HG03432 (cell line): ENCODE results near the gene SRGAP1.
"Not testable (repeated sequence)": the region's sequence is repeated elsewhere in the genome, so short reads cannot be mapped to it uniquely, and the experiment has no call there.

Experiments used
- ATAC-seq: cut with Tn5 transposase; IDR thresholded peaks from one replicate; pipeline ENCODE4 v1.9.1; 2021; ENCODE audit warnings: mild to moderate bottlenecking, moderate library complexity; ENCODE audit not compliant: unreplicated experiment

The SRGAP1 gene

GRCh38 chr12:64036414-64036813 lies 191.9 kb downstream of the SRGAP1 start:
- ATAC-seq = no peak

- no peak for ATAC-seq
Observed at GRCh38 chr12:64039281-64039871, 194.9 kb downstream of the SRGAP1 start.

- ATAC-seq = no peak
Observed at GRCh38 chr12:64042911-64043310, 198.4 kb downstream of the SRGAP1 start.

- no peak for ATAC-seq
Observed at GRCh38 chr12:64044191-64044590, 199.7 kb downstream of the SRGAP1 start.

GRCh38 chr12:64051057-64051456 lies 206.6 kb downstream of the SRGAP1 start:
- ATAC-seq = no peak

- ATAC-seq = no peak
Observed at GRCh38 chr12:64053117-64053516, 208.6 kb downstream of the SRGAP1 start.

GRCh38 chr12:64054079-64054520 lies 209.6 kb downstream of the SRGAP1 start:
- no peak for ATAC-seq

GRCh38 chr12:64056741-64057140 lies 212.2 kb downstream of the SRGAP1 start:
- ATAC-seq = no peak

- no peak for ATAC-seq
Observed at GRCh38 chr12:64057706-64058105, 213.2 kb downstream of the SRGAP1 start.

- ATAC-seq = no peak
Observed at GRCh38 chr12:64058541-64059265, 214.2 kb downstream of the SRGAP1 start.

GRCh38 chr12:64059685-64060084 lies 215.2 kb downstream of the SRGAP1 start:
- ATAC-seq = no peak

- no peak for ATAC-seq
Observed at GRCh38 chr12:64061868-64062375, 217.4 kb downstream of the SRGAP1 start.

- ATAC-seq = no peak
Observed at GRCh38 chr12:64063121-64063520, 218.6 kb downstream of the SRGAP1 start.

GRCh38 chr12:64064240-64064639 lies 219.7 kb downstream of the SRGAP1 start:
- no peak for ATAC-seq

- ATAC-seq = no peak
Observed at GRCh38 chr12:64064706-64065105, 220.2 kb downstream of the SRGAP1 start.

GRCh38 chr12:64065881-64066451 lies 221.5 kb downstream of the SRGAP1 start:
- no peak for ATAC-seq

GRCh38 chr12:64066776-64067175 lies 222.3 kb downstream of the SRGAP1 start:
- no peak for ATAC-seq

GRCh38 chr12:64070454-64070853 lies 226.0 kb downstream of the SRGAP1 start:
- no peak for ATAC-seq

- no peak for ATAC-seq
Observed at GRCh38 chr12:64072916-64073575, 228.5 kb downstream of the SRGAP1 start.

- not testable (repeated sequence) for ATAC-seq
Observed at GRCh38 chr12:64076565-64076964, 232.1 kb downstream of the SRGAP1 start.

GRCh38 chr12:64077922-64078321 lies 233.4 kb downstream of the SRGAP1 start:
- no peak for ATAC-seq
